Mesenchymal stem cell (in vitro differentiated cells and primary cell): ENCODE data around the gene ACVR2A.

Experiments
- DNase-seq: peaks from one replicate; pipeline ENCODE4 v3.0.0-alpha.2; 2013
- H2AFZ ChIP-seq: one replicate; pipeline ENCODE4 v1.6.1; 2013; ENCODE audit warnings: low read depth, mild to moderate bottlenecking, control low read depth, inconsistent platforms, low read length, moderate library complexity
- H2AK5ac ChIP-seq: 2 replicates; pipeline ENCODE4 v1.6.1; 2013; ENCODE audit warnings: low read length, moderate library complexity, mild to moderate bottlenecking, inconsistent platforms; ENCODE audit not compliant: severe bottlenecking
- H2BK120ac ChIP-seq: one replicate; pipeline ENCODE4 v1.6.1; 2013; ENCODE audit warnings: low read depth, mild to moderate bottlenecking, inconsistent platforms, low read length, moderate library complexity
- H2BK12ac ChIP-seq, 2 experiments: one replicate each; pipeline ENCODE4 v1.6.1; 2013; ENCODE audit warnings: inconsistent platforms in 2 of 2, low read length in 2 of 2, mild to moderate bottlenecking in 2 of 2, moderate library complexity in 2 of 2, control low read depth in 1 of 2
- H2BK15ac ChIP-seq: one replicate; pipeline ENCODE4 v1.6.1; 2013; ENCODE audit warnings: mild to moderate bottlenecking, low read depth, inconsistent platforms; ENCODE audit not compliant: poor library complexity, severe bottlenecking
- H2BK5ac ChIP-seq: 2 replicates; pipeline ENCODE4 v1.6.1; 2013; ENCODE audit warnings: low read depth, mild to moderate bottlenecking, low read length, control low read depth, inconsistent platforms; ENCODE audit not compliant: poor library complexity, severe bottlenecking
- H3K14ac ChIP-seq, 2 experiments: one replicate each; pipeline ENCODE4 v1.6.1; 2013; ENCODE audit warnings: inconsistent platforms in 2 of 2, low read length in 2 of 2, control low read depth in 1 of 2, mild to moderate bottlenecking in 1 of 2, moderate library complexity in 1 of 2
- H3K18ac ChIP-seq, 2 experiments: one replicate each; pipeline ENCODE4 v1.6.1; 2013; ENCODE audit warnings: inconsistent platforms in 2 of 2, low read length in 2 of 2, control low read depth in 1 of 2, low read depth in 1 of 2, mild to moderate bottlenecking in 1 of 2
- H3K23ac ChIP-seq, 2 experiments: one replicate each; pipeline ENCODE4 v1.6.1; 2013; ENCODE audit warnings: inconsistent platforms in 2 of 2, low read length in 2 of 2, mild to moderate bottlenecking in 2 of 2, moderate library complexity in 2 of 2, control low read depth in 1 of 2
- H3K27ac ChIP-seq: 2 replicates; pipeline ENCODE4 v1.5.1; 2013; ENCODE audit warnings: mild to moderate bottlenecking, moderate library complexity, low read length, control low read depth, inconsistent platforms; ENCODE audit not compliant: poor library complexity, severe bottlenecking
- H3K27me3 ChIP-seq, 2 experiments: 2 replicates each; pipeline versions ENCODE4 v1.6.1 to v1.7.0; 2013; ENCODE audit warnings: low read length in 2 of 2, mild to moderate bottlenecking in 2 of 2, moderate library complexity in 2 of 2, control low read depth in 1 of 2, inconsistent platforms in 1 of 2; ENCODE audit not compliant: control insufficient read depth in 1 of 2, insufficient read depth in 1 of 2
- H3K36me3 ChIP-seq, 2 experiments: 2 replicates each; pipeline versions ENCODE4 v1.6.1 to v1.7.0; 2013; ENCODE audit warnings: low read length in 2 of 2, control low read depth in 1 of 2, inconsistent platforms in 1 of 2, low read depth in 1 of 2, mild to moderate bottlenecking in 1 of 2; ENCODE audit not compliant: insufficient read depth in 2 of 2, control insufficient read depth in 1 of 2
- H3K4ac ChIP-seq, 2 experiments: one replicate each; pipeline ENCODE4 v1.6.1; 2013; ENCODE audit warnings: inconsistent platforms in 2 of 2, low read length in 2 of 2, mild to moderate bottlenecking in 2 of 2, moderate library complexity in 2 of 2, control low read depth in 1 of 2, low read depth in 1 of 2
- H3K4me1 ChIP-seq: 2 replicates; pipeline ENCODE4 v1.6.1; 2013; ENCODE audit warnings: low read depth, low read length, control low read depth; ENCODE audit not compliant: control insufficient read depth, insufficient read depth
- H3K4me2 ChIP-seq: 2 replicates; pipeline ENCODE4 v1.6.1; 2013; ENCODE audit warnings: low read length, mild to moderate bottlenecking, inconsistent platforms; ENCODE audit not compliant: poor library complexity, severe bottlenecking
- H3K4me3 ChIP-seq, 2 experiments: 2 replicates each; pipeline versions ENCODE4 v1.5.1 to v1.7.0; 2013; ENCODE audit warnings: low read length in 2 of 2, mild to moderate bottlenecking in 2 of 2, control low read depth in 1 of 2, low read depth in 1 of 2; ENCODE audit not compliant: insufficient read depth in 1 of 2
- H3K79me1 ChIP-seq: replicated peaks from 2 replicates; pipeline ENCODE4 v1.6.1; 2013; ENCODE audit warnings: mild to moderate bottlenecking, control low read depth, low read length, inconsistent platforms; ENCODE audit not compliant: poor library complexity, severe bottlenecking
- H3K9ac ChIP-seq: 2 replicates; pipeline ENCODE4 v1.7.0; 2013; ENCODE audit warnings: mild to moderate bottlenecking, low read length, moderate library complexity
- H3K9me3 ChIP-seq: 2 replicates; pipeline ENCODE4 v1.7.0; 2013; ENCODE audit warnings: mild to moderate bottlenecking, low read length; ENCODE audit not compliant: control insufficient read depth
- H4K8ac ChIP-seq: one replicate; pipeline ENCODE4 v1.6.1; 2013; ENCODE audit warnings: inconsistent platforms, mild to moderate bottlenecking, low read length, moderate library complexity
- H4K91ac ChIP-seq: one replicate; pipeline ENCODE4 v1.6.1; 2013; ENCODE audit warnings: mild to moderate bottlenecking, low read length, inconsistent platforms
- WGBS: methylation state at CpG from one replicate; pipeline ENCODE4 v1.1.7; 2013; ENCODE audit warnings: mixed read lengths; 5-methylcytosine and 5-hydroxymethylcytosine counted together

Gene ACVR2A

DNA sequence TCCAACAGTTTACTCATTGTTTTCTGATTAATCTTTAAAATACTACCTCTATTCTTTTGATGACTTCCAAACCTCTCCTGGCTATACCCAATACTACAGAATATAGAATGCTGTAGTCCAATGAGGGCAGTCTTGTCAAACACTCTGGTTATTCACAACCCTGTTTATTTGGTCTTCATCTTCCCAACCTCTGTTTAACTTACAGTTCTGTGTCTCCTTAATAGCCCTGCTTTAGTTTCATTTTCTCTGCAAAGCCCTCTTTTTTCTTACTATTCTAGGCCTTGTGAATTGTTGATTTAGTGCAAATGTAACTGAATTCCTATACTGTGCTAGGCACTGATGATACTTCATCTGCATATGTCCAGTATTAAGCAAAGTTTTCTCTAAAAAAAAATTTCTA lies 40.0 kb downstream of the ACVR2A start:
- no peak overlapping the region for H3K4ac ChIP-seq
- H3K18ac ChIP-seq, result no peak overlapping the region
- no peak overlapping the region for H3K23ac ChIP-seq
- peaks cover 7% of the 10 kb centered on the region for H3K79me1 ChIP-seq
- peak overlapping the region; percentile 56 for H3K9ac ChIP-seq
- peak overlapping the region in 1 of 2 experiments; percentile 46 for H3K4me3 ChIP-seq
- no peak overlapping the region for H2BK15ac ChIP-seq
- H2AFZ ChIP-seq, result no peak overlapping the region
- no peaks in the 10 kb centered on the region for H3K4me1 ChIP-seq
- H3K4me2 ChIP-seq, result no peak overlapping the region
- H2BK120ac ChIP-seq, result no peak overlapping the region
- H2BK12ac ChIP-seq, result no peak overlapping the region
- no peaks in the 10 kb centered on the region for H3K36me3 ChIP-seq
- no peaks in the 10 kb centered on the region for H3K27me3 ChIP-seq
- no peak overlapping the region for H4K8ac ChIP-seq
- no peak overlapping the region for H3K14ac ChIP-seq
- no peak overlapping the region for H2AK5ac ChIP-seq
- H3K9me3 ChIP-seq, result no peaks in the 10 kb centered on the region
- no peak overlapping the region for H3K27ac ChIP-seq
- H2BK5ac ChIP-seq, result no peak overlapping the region
- no peak overlapping the region for H4K91ac ChIP-seq
- peak; percentile 41 for DNase-seq

DNA sequence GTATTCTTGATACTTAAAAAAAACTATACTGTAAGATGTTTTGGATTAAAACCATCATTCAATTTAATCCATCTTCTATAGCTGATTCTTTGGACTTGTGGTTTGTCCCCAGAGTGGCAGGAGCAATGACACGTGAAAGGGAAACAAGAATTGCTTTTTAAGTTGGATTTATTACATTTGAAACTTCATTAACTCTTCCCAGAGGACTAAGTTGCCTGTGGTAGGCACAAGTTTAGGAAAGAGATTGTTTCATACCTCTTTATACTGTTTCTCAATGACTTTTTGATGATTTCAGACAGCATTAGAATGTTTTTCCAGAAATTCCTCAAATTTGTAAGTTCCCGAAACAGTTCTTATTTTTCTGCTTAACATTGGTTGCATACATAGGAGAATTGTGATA lies 41.3 kb downstream of the ACVR2A start:
- no CpG with 5 or more reads among the region's 2 CpGs for WGBS
- Histone ChIP-seq H4K91ac (no peak overlapping the region), H3K79me1 (peaks cover 9% of the 10 kb centered on the region), H2BK120ac (no peak overlapping the region), H3K4me3 (no peak overlapping the region), H3K18ac (no peak overlapping the region), H3K4me1 (no peaks in the 10 kb centered on the region), H2BK15ac (no peak overlapping the region), H4K8ac (no peak overlapping the region), H3K9ac (no peak overlapping the region), H3K23ac (no peak overlapping the region), H3K36me3 (no peaks in the 10 kb centered on the region), H3K4ac (no peak overlapping the region), H2AK5ac (no peak overlapping the region), H3K27ac (no peak overlapping the region), H2BK5ac (no peak overlapping the region), H3K27me3 (no peaks in the 10 kb centered on the region), H3K9me3 (no peaks in the 10 kb centered on the region), H2AFZ (no peak overlapping the region), H3K14ac (no peak overlapping the region), H2BK12ac (no peak overlapping the region), H3K4me2 (no peak overlapping the region)
- DNase-seq, result no peak

DNA sequence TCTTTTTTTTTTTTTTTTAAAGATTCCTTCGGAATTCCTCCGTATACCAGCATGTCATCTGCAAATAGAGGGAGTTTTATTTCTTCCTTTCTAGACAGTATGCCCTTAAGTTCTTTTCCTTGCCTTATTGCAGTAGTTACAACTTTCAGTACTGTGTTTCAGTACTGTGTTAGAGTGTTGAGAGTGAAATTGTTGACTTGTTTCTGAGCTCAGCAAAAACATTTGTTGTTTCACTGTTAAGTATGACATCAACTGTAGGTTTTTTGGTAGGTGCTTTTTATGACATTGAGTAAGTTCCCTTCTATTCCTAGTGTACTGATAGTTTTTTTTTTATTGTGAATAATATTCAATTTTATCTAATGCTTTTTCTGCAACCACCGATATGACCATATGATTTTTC lies 43.9 kb downstream of the ACVR2A start:
- no peak overlapping the region for H4K91ac ChIP-seq
- no peak overlapping the region for H2AK5ac ChIP-seq
- H2BK12ac ChIP-seq, result no peak overlapping the region
- no peak overlapping the region for H3K23ac ChIP-seq
- H3K4ac ChIP-seq, result no peak overlapping the region
- no peaks in the 10 kb centered on the region for H3K36me3 ChIP-seq
- H3K27ac ChIP-seq, result no peak overlapping the region
- no peaks in the 10 kb centered on the region for H3K9me3 ChIP-seq
- H2BK15ac ChIP-seq, result no peak overlapping the region
- no peak overlapping the region for H2BK120ac ChIP-seq
- H3K14ac ChIP-seq, result no peak overlapping the region
- H3K27me3 ChIP-seq, result no peaks in the 10 kb centered on the region
- H3K4me1 ChIP-seq, result no peaks in the 10 kb centered on the region
- no peak overlapping the region for H2AFZ ChIP-seq
- H3K4me2 ChIP-seq, result no peak overlapping the region
- H3K9ac ChIP-seq, result peak overlapping the region; percentile 67
- 100% methylated on average over 1 of the region's 3 CpGs for WGBS
- no peak overlapping the region for H3K18ac ChIP-seq
- H2BK5ac ChIP-seq, result no peak overlapping the region
- H4K8ac ChIP-seq, result no peak overlapping the region
- DNase-seq, result no peak
- H3K4me3 ChIP-seq, result peak overlapping the region in 1 of 2 experiments; percentile 57
- peaks cover 11% of the 10 kb centered on the region for H3K79me1 ChIP-seq

DNA sequence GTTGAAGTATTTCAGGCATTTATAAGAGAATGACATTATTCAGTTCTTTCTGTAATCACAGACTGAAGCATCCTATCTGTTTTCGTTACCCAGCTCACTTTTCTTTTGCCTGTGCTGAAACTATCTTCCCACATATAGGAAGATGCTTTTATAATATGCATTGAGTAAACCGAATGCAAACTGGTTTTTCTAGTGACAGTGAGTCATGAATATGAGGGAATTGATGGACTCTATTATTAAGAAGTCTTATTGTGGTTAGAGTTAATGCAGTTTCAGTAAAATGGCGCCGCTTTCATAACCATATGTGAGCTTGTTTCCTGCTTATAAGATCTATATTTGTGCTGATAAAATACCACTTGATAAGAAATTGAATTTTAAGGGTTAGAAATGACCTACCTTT lies 59.2 kb downstream of the ACVR2A start:
- Histone ChIP-seq H3K4me2 (no peak overlapping the region), H3K23ac (no peak overlapping the region), H2BK120ac (no peak overlapping the region), H3K4me1 (no peaks in the 10 kb centered on the region), H3K9ac (no peak overlapping the region), H3K27ac (no peak overlapping the region), H3K36me3 (peaks cover 0 to 16% of the 10 kb centered on the region in 2 experiments), H4K8ac (no peak overlapping the region), H3K4me3 (no peak overlapping the region), H2AK5ac (no peak overlapping the region), H3K9me3 (no peaks in the 10 kb centered on the region), H2BK15ac (no peak overlapping the region), H4K91ac (no peak overlapping the region), H2AFZ (no peak overlapping the region), H3K79me1 (peaks cover 2% of the 10 kb centered on the region), H3K14ac (no peak overlapping the region), H3K4ac (no peak overlapping the region), H2BK5ac (no peak overlapping the region), H3K27me3 (no peaks in the 10 kb centered on the region), H2BK12ac (no peak overlapping the region), H3K18ac (no peak overlapping the region)
- no peak for DNase-seq
- 89% methylated on average over 2 of the region's 4 CpGs for WGBS
